Smooth muscle cell (in vitro differentiated cells): ENCODE results near the gene TGFB2. TPM values are rescaled to one million over a fixed set of nuclear protein-coding genes. Genes with fewer than 3 reads are reported as not detected.

Experiments used
- DNase-seq: peaks from one replicate; lab custom pipeline; 2025; ENCODE audit not compliant: unreplicated experiment; lab: John Stamatoyannopoulos, UW
- H2AFZ ChIP-seq: fragments of 200-600 bp; sonication (generic); 2 replicates; pipeline ENCODE4 v1.6.0; 2016; ENCODE audit warnings: antibody characterized with exemption, low read depth, mild to moderate bottlenecking
- H3F3A ChIP-seq: fragments of 200-600 bp; sonication (generic); 2 replicates; pipeline ENCODE4 v1.6.0; 2017; ENCODE audit warnings: antibody characterized with exemption, low read depth
- H3K27ac ChIP-seq: fragments of 200-600 bp; sonication (generic); 2 replicates; pipeline ENCODE4 v1.5.1; 2016; ENCODE audit warnings: low read depth, mild to moderate bottlenecking
- H3K27me3 ChIP-seq: fragments of 200-600 bp; sonication (generic); 2 replicates; pipeline ENCODE4 v1.6.1; 2016; ENCODE audit warnings: low read depth, mild to moderate bottlenecking
- H3K36me3 ChIP-seq: fragments of 200-600 bp; sonication (generic); 2 replicates; pipeline ENCODE4 v1.5.1; 2016; ENCODE audit warnings: low read depth
- H3K4me1 ChIP-seq: fragments of 200-600 bp; sonication (generic); 2 replicates; pipeline ENCODE4 v1.5.1; 2016; ENCODE audit warnings: low read depth
- H3K4me2 ChIP-seq: fragments of 200-600 bp; sonication (generic); 2 replicates; pipeline ENCODE4 v1.6.0; 2016; ENCODE audit warnings: mild to moderate bottlenecking
- H3K4me3 ChIP-seq: fragments of 200-600 bp; sonication (generic); 2 replicates; pipeline ENCODE4 v1.5.1; 2016; ENCODE audit warnings: mild to moderate bottlenecking
- H3K79me2 ChIP-seq: fragments of 200-600 bp; sonication (generic); 2 replicates; pipeline ENCODE4 v1.6.0; 2016; ENCODE audit warnings: low read depth, mild to moderate bottlenecking
- H3K9ac ChIP-seq: fragments of 200-600 bp; sonication (generic); 2 replicates; pipeline ENCODE4 v1.6.0; 2016; ENCODE audit warnings: low read depth
- H3K9me3 ChIP-seq: fragments of 200-600 bp; sonication (generic); replicated peaks from 2 replicates; pipeline ENCODE4 v1.5.1; 2016; ENCODE audit warnings: low read depth
- H4K20me1 ChIP-seq: fragments of 200-600 bp; sonication (generic); 2 replicates; pipeline ENCODE4 v1.6.0; 2016; ENCODE audit warnings: low read depth
- WGBS: methylation state at CpG from one replicate; pipeline ENCODE4 v1.1.7; 2016; ENCODE audit warnings: low lambda C conversion rate; 5-methylcytosine and 5-hydroxymethylcytosine counted together
- polyA plus RNA-seq: library from polyadenylated mRNA; unstranded; fragments of >200 nt; fragmentation: Nextera tagmentation; extraction: Ambion mirVana; gene quantifications from 2 replicates; pipeline ENCODE4 v1.2.1, GENCODE V29; 2016
- total RNA-seq: library from RNA; depleted of rRNA; stranded (reverse); fragments of >200 nt; gene quantifications from 2 replicates; pipeline ENCODE4 v1.2.3, GENCODE V29; 2014
- TF ChIP-seq, protein P1 (sequence below): fragments of 200-600 bp; sonication (generic); IDR thresholded peaks from 2 replicates; pipeline ENCODE4 v1.5.1; 2017; ENCODE audit warnings: borderline replicate concordance, mild to moderate bottlenecking, antibody characterized with exemption; ENCODE audit not compliant: insufficient read depth, poor library complexity, severe bottlenecking

The TGFB2 gene
- total and polyA plus RNA-seq, 2 experiments from 2014 or later: 29.1 to 63.3 TPM

DNA sequence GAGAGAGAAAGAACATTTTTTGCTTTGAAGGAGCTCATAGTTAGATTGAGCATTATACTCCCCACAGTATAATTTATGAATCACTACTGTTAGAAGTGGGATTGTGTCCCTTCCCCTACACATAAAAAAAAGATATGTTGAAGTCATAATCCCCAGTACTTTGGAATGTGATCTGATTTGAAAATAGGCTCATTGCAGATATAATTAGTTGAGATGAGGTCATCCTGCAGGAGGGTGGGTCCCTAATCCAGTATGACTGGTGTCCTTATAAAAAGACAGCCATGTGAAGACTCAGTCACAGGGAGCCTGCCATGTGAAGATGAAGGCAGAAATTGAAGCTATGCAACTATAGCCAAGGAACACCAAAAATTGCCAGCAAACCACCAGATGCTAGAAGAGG is 76.4 kb downstream of the TGFB2 start:
- H4K20me1 ChIP-seq: peaks cover 5% of the 10 kb centered on the region
- no peaks in the 10 kb centered on the region for H3K9me3 ChIP-seq
- TF ChIP-seq, protein P1, sequence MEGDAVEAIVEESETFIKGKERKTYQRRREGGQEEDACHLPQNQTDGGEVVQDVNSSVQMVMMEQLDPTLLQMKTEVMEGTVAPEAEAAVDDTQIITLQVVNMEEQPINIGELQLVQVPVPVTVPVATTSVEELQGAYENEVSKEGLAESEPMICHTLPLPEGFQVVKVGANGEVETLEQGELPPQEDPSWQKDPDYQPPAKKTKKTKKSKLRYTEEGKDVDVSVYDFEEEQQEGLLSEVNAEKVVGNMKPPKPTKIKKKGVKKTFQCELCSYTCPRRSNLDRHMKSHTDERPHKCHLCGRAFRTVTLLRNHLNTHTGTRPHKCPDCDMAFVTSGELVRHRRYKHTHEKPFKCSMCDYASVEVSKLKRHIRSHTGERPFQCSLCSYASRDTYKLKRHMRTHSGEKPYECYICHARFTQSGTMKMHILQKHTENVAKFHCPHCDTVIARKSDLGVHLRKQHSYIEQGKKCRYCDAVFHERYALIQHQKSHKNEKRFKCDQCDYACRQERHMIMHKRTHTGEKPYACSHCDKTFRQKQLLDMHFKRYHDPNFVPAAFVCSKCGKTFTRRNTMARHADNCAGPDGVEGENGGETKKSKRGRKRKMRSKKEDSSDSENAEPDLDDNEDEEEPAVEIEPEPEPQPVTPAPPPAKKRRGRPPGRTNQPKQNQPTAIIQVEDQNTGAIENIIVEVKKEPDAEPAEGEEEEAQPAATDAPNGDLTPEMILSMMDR: no peak
- H2AFZ ChIP-seq: no peak overlapping the region
- H3F3A ChIP-seq: no peaks in the 10 kb centered on the region
- H3K4me2 ChIP-seq: peak overlapping the region; percentile 28
- H3K79me2 ChIP-seq: peaks cover 7% of the 10 kb centered on the region
- no peaks in the 10 kb centered on the region for H3K27me3 ChIP-seq
- no peaks in the 10 kb centered on the region for H3K36me3 ChIP-seq
- H3K9ac ChIP-seq: no peak overlapping the region
- no peak for DNase-seq
- H3K4me1 ChIP-seq: peaks cover 6% of the 10 kb centered on the region
- peak overlapping the region; percentile 17 for H3K27ac ChIP-seq
- H3K4me3 ChIP-seq: no peak overlapping the region

DNA sequence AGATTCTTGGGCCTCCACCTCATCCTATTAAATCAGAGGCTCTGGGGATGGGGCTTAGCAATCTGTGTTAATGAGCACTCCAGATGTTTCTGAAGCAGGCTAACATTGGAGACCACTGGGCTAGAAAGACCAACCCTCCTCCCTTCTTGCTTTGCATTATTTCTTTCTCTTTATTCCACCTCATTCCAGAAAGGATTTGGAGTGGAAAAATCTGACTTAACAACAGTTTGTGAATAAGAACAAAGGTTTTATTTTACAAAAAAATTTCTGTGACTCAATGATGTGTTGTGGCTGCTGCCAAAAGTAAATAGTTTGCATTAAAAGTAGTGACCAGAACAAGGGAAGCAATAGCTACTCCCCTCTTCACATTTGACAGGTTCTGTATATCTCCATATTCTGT is 79.4 kb downstream of the TGFB2 start:
- Histone ChIP-seq H3K4me2 (no peak overlapping the region), H3K4me3 (no peak overlapping the region), H3K79me2 (peaks cover 18% of the 10 kb centered on the region), H3K27ac (no peak overlapping the region), H3K36me3 (no peaks in the 10 kb centered on the region), H3K9me3 (no peaks in the 10 kb centered on the region), H4K20me1 (peaks cover 5% of the 10 kb centered on the region), H2AFZ (no peak overlapping the region), H3F3A (no peaks in the 10 kb centered on the region), H3K4me1 (peaks cover 6% of the 10 kb centered on the region), H3K9ac (no peak overlapping the region), H3K27me3 (no peaks in the 10 kb centered on the region)
- DNase-seq: no peak
- TF ChIP-seq, protein P1: no peak

DNA sequence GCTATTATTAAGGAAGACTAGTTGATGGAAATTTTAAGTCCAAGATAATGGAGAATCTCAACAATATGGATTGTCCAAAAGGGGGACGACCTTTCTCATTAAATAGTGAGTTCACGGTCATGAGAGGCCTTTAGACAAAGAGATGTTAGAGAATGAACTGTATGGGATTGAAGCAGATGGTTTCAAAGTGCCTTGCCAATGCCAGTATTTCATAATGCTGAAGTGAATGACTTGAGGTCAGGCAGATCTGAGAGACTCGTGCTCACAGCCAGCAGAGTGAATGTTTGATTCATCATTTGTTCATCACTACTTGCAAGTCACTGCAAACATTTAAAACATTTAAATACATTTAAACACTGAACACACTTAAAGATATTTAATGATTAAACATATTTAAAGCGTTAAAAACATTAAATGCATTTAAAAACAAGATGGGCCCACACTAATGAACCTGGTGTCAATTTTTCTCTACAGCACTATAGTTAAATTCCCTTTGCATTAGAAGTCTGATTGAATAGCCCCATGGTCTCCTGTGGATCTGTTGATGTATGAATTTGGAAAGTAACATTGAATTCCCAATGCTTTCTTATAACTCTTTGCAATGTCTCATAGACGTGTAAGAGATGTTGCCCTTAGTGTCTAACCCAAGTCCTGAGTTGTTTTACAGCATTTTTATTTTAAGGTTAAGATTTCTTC is 80.7 kb downstream of the TGFB2 start:
- Histone ChIP-seq H2AFZ (no peak overlapping the region), H4K20me1 (no peaks in the 10 kb centered on the region), H3K4me2 (no peak overlapping the region), H3K4me3 (no peak overlapping the region), H3K27ac (no peak overlapping the region), H3K9ac (no peak overlapping the region), H3F3A (no peaks in the 10 kb centered on the region), H3K36me3 (no peaks in the 10 kb centered on the region), H3K4me1 (peaks cover 6% of the 10 kb centered on the region), H3K27me3 (no peaks in the 10 kb centered on the region), H3K79me2 (peaks cover 18% of the 10 kb centered on the region), H3K9me3 (no peaks in the 10 kb centered on the region)
- TF ChIP-seq, protein P1: no peak
- DNase-seq: no peak
- WGBS: 82% methylated on average over 5 of the region's 5 CpGs

DNA sequence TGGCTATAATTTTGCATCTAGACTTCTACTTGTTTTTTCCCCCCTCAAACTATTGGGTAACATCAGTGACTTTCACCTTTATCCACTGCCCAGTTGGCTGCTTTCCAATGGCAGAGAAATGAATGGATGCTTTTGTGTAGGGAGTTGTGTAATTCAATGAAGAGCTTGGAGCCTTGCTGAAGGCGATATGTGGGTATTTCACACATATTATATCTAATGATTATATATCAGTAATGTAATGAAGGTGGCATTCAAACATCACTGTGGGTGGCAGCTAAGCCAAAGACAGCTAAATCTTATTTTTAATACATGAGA is 81.2 kb downstream of the TGFB2 start:
- Histone ChIP-seq H4K20me1 (no peaks in the 10 kb centered on the region), H3K4me3 (no peak overlapping the region), H3F3A (peaks cover 4% of the 10 kb centered on the region), H3K79me2 (peaks cover 18% of the 10 kb centered on the region), H3K36me3 (no peaks in the 10 kb centered on the region), H3K4me1 (peaks cover 6% of the 10 kb centered on the region), H2AFZ (no peak overlapping the region), H3K9me3 (no peaks in the 10 kb centered on the region), H3K4me2 (no peak overlapping the region), H3K27ac (no peak overlapping the region), H3K9ac (no peak overlapping the region), H3K27me3 (no peaks in the 10 kb centered on the region)
- DNase-seq: no peak
- WGBS: 81% methylated on average over 1 of the region's 1 CpG
- TF ChIP-seq, protein P1: no peak
